K562 (cell line): ENCODE results near the gene EPO. TPM values are rescaled to one million over a fixed set of nuclear protein-coding genes. Genes with fewer than 3 reads are reported as not detected.

Experiments used
- BRD4 ChIP-seq: fragments of 200-600 bp; sonication (generic); IDR thresholded peaks from 2 replicates; pipeline ENCODE4 v1.6.1; 2017; ENCODE audit warnings: inconsistent platforms
- CXXC5 ChIP-seq: fragments of 250-450 bp; sonication (Bioruptor Pico); IDR thresholded peaks from 2 replicates; pipeline ENCODE4 v1.8.0; 2022; ENCODE audit warnings: inconsistent platforms, mild to moderate bottlenecking, moderate library complexity
- HDAC1 ChIP-seq, 2 experiments: fragments of 450-650 bp; IDR thresholded peaks; 2 replicates each; pipeline ENCODE4 v1.6.1; 2016 to 2017; ENCODE audit warnings: inconsistent platforms in 1 of 2, mild to moderate bottlenecking in 1 of 2, moderate library complexity in 1 of 2
- HNRNPLL ChIP-seq: fragments of 200-400 bp; formaldehyde crosslinking; IDR thresholded peaks from 2 replicates; pipeline ENCODE4 v1.6.1; 2017; ENCODE audit warnings: low read length, low read depth, mild to moderate bottlenecking; ENCODE audit not compliant: poor library complexity, severe bottlenecking
- MBD2 ChIP-seq: sonication (generic); IDR thresholded peaks from 2 replicates; pipeline ENCODE4 v1.6.1; 2016; ENCODE audit warnings: low read depth, borderline replicate concordance
- MCM7 ChIP-seq, 2 experiments: fragments of 450-650 bp; IDR thresholded peaks; 2 replicates each; pipeline ENCODE4 v1.6.1; 2016 to 2018
- PCBP1 ChIP-seq: fragments of 200-400 bp; formaldehyde crosslinking; IDR thresholded peaks from 2 replicates; pipeline ENCODE4 v1.6.1; 2018; ENCODE audit warnings: mild to moderate bottlenecking, low read depth, low read length; ENCODE audit not compliant: poor library complexity, severe bottlenecking
- POU5F1 ChIP-seq: fragments of 150-350 bp; IDR thresholded peaks from 2 replicates; pipeline ENCODE4 v1.6.1; 2014; ENCODE audit warnings: borderline replicate concordance, low read length, low read depth, mild to moderate bottlenecking; ENCODE audit not compliant: partially characterized antibody
- SMC3 ChIP-seq: conservative IDR thresholded peaks from 2 replicates; pipeline ENCODE4 v1.6.1; 2011; ENCODE audit warnings: low read depth, low read length, improper control_type of control experiment; ENCODE audit not compliant: insufficient read depth
- U2AF2 ChIP-seq: fragments of 200-400 bp; formaldehyde crosslinking; optimal IDR thresholded peaks from 2 replicates; pipeline ENCODE3; 2017; ENCODE audit warnings: low read depth, mild to moderate bottlenecking, low read length
- ZNF133 ChIP-seq: fragments of 250-450 bp; sonication (Bioruptor Pico); IDR thresholded peaks from 2 replicates; pipeline ENCODE4 v1.4.0; 2020; ENCODE audit warnings: mild to moderate bottlenecking
- ZNF224 ChIP-seq: sonication (generic); formaldehyde crosslinking; IDR thresholded peaks from 2 replicates; pipeline ENCODE4 v1.8.0; 2022; ENCODE audit warnings: mild to moderate bottlenecking, missing genetic modification reagents
- ZNF668 ChIP-seq: fragments of 250-450 bp; sonication (Bioruptor Pico); IDR thresholded peaks from 2 replicates; pipeline ENCODE4 v1.8.0; 2022; ENCODE audit warnings: mild to moderate bottlenecking, inconsistent platforms
- ZNF766 ChIP-seq: fragments of 200-800 bp; sonication (Bioruptor generic); conservative IDR thresholded peaks from 2 replicates; pipeline ENCODE4 v1.6.1; 2016; ENCODE audit warnings: missing genetic modification characterization, missing compliant biosample characterization
- polyA plus RNA-seq, 8 experiments: library from polyadenylated mRNA; depleted of rRNA in 4 of 8; stranded (reverse) in 5 of 8; unstranded in 3 of 8; fragments of >200 nt; fragmentation: Nextera tagmentation in 2 of 8; fragmentation: Illumina TruSeq in 1 of 8; extraction: Ambion mirVana in 2 of 8; extraction: Trizol in 1 of 8; gene quantifications; 2 replicates each; pipeline versions ENCODE4 v1.2.1 to v1.2.3, GENCODE V29; 2011 to 2014; ENCODE audit warnings: inconsistent platforms in 1 of 8, missing spikeins in 1 of 8
- total RNA-seq, 7 experiments: library from RNA; depleted of rRNA in 6 of 7; stranded (reverse); fragments of >200 nt in 6 of 7; fragmentation: Illumina TruSeq in 2 of 7; extraction: Trizol in 2 of 7; gene quantifications; 2 replicates each; pipeline versions ENCODE4 v1.2.1 to v1.2.3, GENCODE V29; 2011 to 2021; ENCODE audit warnings: low replicate concordance in 1 of 7
- TF ChIP-seq, protein P1 (sequence below): sonication (generic); formaldehyde crosslinking; IDR thresholded peaks from 2 replicates; pipeline ENCODE4 v1.9.0; 2022; ENCODE audit warnings: mild to moderate bottlenecking, missing genetic modification reagents
- TF ChIP-seq, protein P2 (sequence below), 2 experiments: IDR thresholded peaks; 2 replicates each; pipeline ENCODE4 v1.6.1; 2012; ENCODE audit warnings: improper control_type of control experiment in 2 of 2, low read depth in 2 of 2, low read length in 2 of 2, borderline replicate concordance in 1 of 2
- TF ChIP-seq, protein P3 (sequence below): fragments of 250-450 bp; sonication (Bioruptor Pico); IDR thresholded peaks from 2 replicates; pipeline ENCODE4 v1.4.0; 2020
- TF ChIP-seq, protein P4 (sequence below): fragments of 250-450 bp; sonication (Bioruptor Pico); IDR thresholded peaks from 2 replicates; pipeline ENCODE4 v1.5.0; 2021
- TF ChIP-seq, protein P5 (sequence below): fragments of 200-400 bp; formaldehyde crosslinking; IDR thresholded peaks from 2 replicates; pipeline ENCODE4 v1.6.1; 2017; ENCODE audit warnings: mild to moderate bottlenecking, low read depth, low read length, moderate library complexity

Gene EPO
- total and polyA plus RNA-seq, 9 of the 15 experiments (the other 6 are each of a cell fraction or from before 2014, with no cell fraction given), result 0.06 to 0.41 (median 0.07) TPM; not detected in 6

DNA sequence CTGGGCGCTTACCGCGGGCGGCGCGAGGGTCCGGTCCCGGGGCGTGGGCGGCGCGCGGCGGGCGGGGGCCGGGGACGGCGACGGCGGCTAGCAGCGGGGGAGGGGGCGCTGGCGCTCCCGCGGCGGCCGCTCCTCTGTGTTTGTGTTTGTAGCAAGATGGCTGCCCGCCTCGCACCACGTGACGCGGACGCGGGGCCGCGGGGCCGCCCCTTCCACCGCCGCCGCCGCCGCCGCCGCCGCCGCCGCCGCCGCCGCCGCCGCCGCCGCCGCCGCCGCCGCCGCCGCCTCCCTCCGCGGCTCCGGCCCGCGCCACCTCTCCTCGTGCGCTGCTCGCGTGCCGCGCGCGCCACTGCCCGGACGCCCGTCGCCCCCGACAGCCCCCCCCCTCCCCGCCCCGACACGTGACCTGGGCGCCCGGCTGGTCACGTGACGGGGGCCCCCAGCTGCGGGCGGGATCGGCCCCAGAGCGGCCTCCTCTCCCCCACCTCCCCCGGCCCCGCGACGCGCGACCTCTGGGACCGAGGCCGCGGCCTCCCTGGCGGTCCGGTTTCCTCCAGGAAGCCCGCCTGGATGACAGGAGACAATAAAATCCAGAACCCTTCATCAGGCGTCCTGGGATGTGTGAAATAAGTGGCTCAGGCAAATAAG is 26.0 kb upstream of the EPO start, which contains the start of gene GIGYF1 (continued):
- TF ChIP-seq ZNF766 (CRISPR knock-in tag) (no peak; the same call in 1 of the 2 replicates), U2AF2 (no peak), POU5F1 (no peak), ZNF224 (CRISPR knock-in tag) (no peak), MCM7 (IDR thresholded peaks at IDR 0.05) (no peak), SMC3 (no peak), CXXC5 (CRISPR knock-in tag) (peak; percentile 83), MBD2 (no peak), HDAC1 (IDR thresholded peaks at IDR 0.05) (no peak), ZNF668 (CRISPR knock-in tag) (no peak), BRD4 (no peak), PCBP1 (peak; percentile 71), HNRNPLL (peak; percentile 31), ZNF133 (CRISPR knock-in tag) (no peak)
- TF ChIP-seq, protein P1, sequence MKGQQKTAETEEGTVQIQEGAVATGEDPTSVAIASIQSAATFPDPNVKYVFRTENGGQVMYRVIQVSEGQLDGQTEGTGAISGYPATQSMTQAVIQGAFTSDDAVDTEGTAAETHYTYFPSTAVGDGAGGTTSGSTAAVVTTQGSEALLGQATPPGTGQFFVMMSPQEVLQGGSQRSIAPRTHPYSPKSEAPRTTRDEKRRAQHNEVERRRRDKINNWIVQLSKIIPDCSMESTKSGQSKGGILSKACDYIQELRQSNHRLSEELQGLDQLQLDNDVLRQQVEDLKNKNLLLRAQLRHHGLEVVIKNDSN (CRISPR knock-in tag), result peak; percentile 79
- TF ChIP-seq, protein P2, sequence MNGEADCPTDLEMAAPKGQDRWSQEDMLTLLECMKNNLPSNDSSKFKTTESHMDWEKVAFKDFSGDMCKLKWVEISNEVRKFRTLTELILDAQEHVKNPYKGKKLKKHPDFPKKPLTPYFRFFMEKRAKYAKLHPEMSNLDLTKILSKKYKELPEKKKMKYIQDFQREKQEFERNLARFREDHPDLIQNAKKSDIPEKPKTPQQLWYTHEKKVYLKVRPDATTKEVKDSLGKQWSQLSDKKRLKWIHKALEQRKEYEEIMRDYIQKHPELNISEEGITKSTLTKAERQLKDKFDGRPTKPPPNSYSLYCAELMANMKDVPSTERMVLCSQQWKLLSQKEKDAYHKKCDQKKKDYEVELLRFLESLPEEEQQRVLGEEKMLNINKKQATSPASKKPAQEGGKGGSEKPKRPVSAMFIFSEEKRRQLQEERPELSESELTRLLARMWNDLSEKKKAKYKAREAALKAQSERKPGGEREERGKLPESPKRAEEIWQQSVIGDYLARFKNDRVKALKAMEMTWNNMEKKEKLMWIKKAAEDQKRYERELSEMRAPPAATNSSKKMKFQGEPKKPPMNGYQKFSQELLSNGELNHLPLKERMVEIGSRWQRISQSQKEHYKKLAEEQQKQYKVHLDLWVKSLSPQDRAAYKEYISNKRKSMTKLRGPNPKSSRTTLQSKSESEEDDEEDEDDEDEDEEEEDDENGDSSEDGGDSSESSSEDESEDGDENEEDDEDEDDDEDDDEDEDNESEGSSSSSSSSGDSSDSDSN (IDR thresholded peaks at IDR 0.05; ENCODE audit: borderline replicate concordance in 1 of 2, low read depth in 2 of 2, low read length in 2 of 2), result peak in 1 of 2 experiments; percentile 33; a peak in 1 of 4 replicates
- TF ChIP-seq, protein P3, sequence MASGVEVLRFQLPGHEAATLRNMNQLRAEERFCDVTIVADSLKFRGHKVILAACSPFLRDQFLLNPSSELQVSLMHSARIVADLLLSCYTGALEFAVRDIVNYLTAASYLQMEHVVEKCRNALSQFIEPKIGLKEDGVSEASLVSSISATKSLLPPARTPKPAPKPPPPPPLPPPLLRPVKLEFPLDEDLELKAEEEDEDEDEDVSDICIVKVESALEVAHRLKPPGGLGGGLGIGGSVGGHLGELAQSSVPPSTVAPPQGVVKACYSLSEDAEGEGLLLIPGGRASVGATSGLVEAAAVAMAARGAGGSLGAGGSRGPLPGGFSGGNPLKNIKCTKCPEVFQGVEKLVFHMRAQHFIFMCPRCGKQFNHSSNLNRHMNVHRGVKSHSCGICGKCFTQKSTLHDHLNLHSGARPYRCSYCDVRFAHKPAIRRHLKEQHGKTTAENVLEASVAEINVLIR, result no peak
- TF ChIP-seq, protein P4, sequence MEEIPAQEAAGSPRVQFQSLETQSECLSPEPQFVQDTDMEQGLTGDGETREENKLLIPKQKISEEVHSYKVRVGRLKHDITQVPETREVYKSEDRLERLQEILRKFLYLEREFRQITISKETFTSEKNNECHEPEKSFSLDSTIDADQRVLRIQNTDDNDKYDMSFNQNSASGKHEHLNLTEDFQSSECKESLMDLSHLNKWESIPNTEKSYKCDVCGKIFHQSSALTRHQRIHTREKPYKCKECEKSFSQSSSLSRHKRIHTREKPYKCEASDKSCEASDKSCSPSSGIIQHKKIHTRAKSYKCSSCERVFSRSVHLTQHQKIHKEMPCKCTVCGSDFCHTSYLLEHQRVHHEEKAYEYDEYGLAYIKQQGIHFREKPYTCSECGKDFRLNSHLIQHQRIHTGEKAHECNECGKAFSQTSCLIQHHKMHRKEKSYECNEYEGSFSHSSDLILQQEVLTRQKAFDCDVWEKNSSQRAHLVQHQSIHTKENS, result no peak
- TF ChIP-seq, protein P5, sequence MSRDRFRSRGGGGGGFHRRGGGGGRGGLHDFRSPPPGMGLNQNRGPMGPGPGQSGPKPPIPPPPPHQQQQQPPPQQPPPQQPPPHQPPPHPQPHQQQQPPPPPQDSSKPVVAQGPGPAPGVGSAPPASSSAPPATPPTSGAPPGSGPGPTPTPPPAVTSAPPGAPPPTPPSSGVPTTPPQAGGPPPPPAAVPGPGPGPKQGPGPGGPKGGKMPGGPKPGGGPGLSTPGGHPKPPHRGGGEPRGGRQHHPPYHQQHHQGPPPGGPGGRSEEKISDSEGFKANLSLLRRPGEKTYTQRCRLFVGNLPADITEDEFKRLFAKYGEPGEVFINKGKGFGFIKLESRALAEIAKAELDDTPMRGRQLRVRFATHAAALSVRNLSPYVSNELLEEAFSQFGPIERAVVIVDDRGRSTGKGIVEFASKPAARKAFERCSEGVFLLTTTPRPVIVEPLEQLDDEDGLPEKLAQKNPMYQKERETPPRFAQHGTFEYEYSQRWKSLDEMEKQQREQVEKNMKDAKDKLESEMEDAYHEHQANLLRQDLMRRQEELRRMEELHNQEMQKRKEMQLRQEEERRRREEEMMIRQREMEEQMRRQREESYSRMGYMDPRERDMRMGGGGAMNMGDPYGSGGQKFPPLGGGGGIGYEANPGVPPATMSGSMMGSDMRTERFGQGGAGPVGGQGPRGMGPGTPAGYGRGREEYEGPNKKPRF, result no peak
